ENCODE data around the gene DPYSL3. TPM values are rescaled to one million over a fixed set of nuclear protein-coding genes. Genes with fewer than 3 reads are reported as not detected.

The DPYSL3 gene
- polyA plus RNA-seq, 1 donor from 2014 or later = 689 TPM

DNA sequence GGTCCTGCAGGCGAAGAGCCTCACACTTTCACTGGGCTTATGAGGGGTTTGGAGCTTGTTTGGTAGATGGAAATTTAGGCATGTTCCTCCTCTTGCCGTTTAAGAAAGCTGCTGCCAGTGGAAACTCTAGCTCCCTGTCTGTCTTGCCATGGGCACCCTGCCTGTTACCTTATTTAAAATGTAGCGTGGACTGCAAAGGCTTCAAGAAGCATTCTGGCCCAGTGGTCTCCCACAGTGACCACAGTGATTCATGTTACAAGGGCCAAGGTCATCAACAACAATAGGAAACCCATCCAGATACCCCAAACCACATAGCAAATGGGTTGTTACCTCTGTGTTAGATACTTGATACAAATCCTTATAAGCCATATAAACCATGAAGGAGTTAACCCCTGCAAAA is 96.6 kb downstream of the DPYSL3 start:
- Histone ChIP-seq H3F3A (ENCODE audit: insufficient read depth, low read length, poor library complexity, severe bottlenecking) (no peaks in the 10 kb centered on the region), H3K9ac (ENCODE audit: low read length) (no peak overlapping the region), H3K9me3 (ENCODE audit: low read length) (no peaks in the 10 kb centered on the region), H3K36me3 (ENCODE audit: insufficient read depth, low read length) (peaks cover 46% of the 10 kb centered on the region), H3K4me2 (ENCODE audit: low read length) (no peak overlapping the region), H3K4me3 (ENCODE audit: low read length) (no peak overlapping the region), H4K20me1 (ENCODE audit: insufficient read depth) (peaks cover 49% of the 10 kb centered on the region), H2AFZ (ENCODE audit: low read depth, low read length) (no peak overlapping the region), H3K27ac (ENCODE audit: low read length) (no peak overlapping the region), H3K27me3 (ENCODE audit: insufficient read depth, low read depth, low read length) (no peaks in the 10 kb centered on the region), H3K9me2 (ENCODE audit: insufficient read depth, low read length) (no peaks in the 10 kb centered on the region), H3K79me2 (replicated peaks; ENCODE audit: insufficient read depth, low read length) (peaks cover 31% of the 10 kb centered on the region)
- TF ChIP-seq SMC3 (conservative IDR thresholded peaks at IDR 0.05; ENCODE audit: poor library complexity) (no peak), RAD21 (conservative IDR thresholded peaks at IDR 0.05) (no peak), TAF1 (IDR thresholded peaks at IDR 0.05; ENCODE audit: low read depth) (no peak), EZH2 (IDR thresholded peaks at IDR 0.05; ENCODE audit: borderline replicate concordance, insufficient read depth, low read length, poor library complexity, severe bottlenecking) (no peak), MXI1 (conservative IDR thresholded peaks at IDR 0.05; ENCODE audit: poor library complexity, severe bottlenecking) (no peak), EP300 (conservative IDR thresholded peaks at IDR 0.05; ENCODE audit: poor library complexity, severe bottlenecking) (no peak), POLR2AphosphoS5 (IDR thresholded peaks at IDR 0.05) (no peak)
- TF ChIP-seq, protein P1, sequence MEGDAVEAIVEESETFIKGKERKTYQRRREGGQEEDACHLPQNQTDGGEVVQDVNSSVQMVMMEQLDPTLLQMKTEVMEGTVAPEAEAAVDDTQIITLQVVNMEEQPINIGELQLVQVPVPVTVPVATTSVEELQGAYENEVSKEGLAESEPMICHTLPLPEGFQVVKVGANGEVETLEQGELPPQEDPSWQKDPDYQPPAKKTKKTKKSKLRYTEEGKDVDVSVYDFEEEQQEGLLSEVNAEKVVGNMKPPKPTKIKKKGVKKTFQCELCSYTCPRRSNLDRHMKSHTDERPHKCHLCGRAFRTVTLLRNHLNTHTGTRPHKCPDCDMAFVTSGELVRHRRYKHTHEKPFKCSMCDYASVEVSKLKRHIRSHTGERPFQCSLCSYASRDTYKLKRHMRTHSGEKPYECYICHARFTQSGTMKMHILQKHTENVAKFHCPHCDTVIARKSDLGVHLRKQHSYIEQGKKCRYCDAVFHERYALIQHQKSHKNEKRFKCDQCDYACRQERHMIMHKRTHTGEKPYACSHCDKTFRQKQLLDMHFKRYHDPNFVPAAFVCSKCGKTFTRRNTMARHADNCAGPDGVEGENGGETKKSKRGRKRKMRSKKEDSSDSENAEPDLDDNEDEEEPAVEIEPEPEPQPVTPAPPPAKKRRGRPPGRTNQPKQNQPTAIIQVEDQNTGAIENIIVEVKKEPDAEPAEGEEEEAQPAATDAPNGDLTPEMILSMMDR (IDR thresholded peaks at IDR 0.05; ENCODE audit: poor library complexity, severe bottlenecking) = no peak
- TF ChIP-seq, protein P2, sequence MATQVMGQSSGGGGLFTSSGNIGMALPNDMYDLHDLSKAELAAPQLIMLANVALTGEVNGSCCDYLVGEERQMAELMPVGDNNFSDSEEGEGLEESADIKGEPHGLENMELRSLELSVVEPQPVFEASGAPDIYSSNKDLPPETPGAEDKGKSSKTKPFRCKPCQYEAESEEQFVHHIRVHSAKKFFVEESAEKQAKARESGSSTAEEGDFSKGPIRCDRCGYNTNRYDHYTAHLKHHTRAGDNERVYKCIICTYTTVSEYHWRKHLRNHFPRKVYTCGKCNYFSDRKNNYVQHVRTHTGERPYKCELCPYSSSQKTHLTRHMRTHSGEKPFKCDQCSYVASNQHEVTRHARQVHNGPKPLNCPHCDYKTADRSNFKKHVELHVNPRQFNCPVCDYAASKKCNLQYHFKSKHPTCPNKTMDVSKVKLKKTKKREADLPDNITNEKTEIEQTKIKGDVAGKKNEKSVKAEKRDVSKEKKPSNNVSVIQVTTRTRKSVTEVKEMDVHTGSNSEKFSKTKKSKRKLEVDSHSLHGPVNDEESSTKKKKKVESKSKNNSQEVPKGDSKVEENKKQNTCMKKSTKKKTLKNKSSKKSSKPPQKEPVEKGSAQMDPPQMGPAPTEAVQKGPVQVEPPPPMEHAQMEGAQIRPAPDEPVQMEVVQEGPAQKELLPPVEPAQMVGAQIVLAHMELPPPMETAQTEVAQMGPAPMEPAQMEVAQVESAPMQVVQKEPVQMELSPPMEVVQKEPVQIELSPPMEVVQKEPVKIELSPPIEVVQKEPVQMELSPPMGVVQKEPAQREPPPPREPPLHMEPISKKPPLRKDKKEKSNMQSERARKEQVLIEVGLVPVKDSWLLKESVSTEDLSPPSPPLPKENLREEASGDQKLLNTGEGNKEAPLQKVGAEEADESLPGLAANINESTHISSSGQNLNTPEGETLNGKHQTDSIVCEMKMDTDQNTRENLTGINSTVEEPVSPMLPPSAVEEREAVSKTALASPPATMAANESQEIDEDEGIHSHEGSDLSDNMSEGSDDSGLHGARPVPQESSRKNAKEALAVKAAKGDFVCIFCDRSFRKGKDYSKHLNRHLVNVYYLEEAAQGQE (IDR thresholded peaks at IDR 0.05; ENCODE audit: borderline replicate concordance) = no peak

DNA sequence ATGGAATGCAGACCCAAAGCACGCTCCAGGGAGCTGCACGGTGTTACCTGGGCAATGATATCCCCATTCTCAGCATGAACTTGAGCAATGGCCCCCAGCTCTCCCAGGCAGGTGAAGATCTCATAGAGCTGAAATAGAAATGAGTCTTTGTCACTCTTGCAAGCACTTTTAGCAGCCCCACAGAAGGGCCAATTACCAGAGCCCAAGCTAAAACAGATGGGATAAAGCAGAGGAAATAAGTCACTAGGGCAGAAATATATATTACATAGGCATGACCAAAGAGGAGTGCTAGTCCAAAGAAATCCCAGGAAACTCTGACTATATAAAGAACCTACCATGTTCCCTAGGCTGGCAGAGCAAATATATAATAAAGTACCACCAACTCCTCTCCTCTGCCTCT is 97.3 kb downstream of the DPYSL3 start:
- H3K4me3 ChIP-seq (ENCODE audit: low read length) = no peak overlapping the region
- H4K20me1 ChIP-seq (ENCODE audit: insufficient read depth) = peaks cover 44% of the 10 kb centered on the region
- H3K79me2 ChIP-seq (replicated peaks; ENCODE audit: insufficient read depth, low read length) = peaks cover 26% of the 10 kb centered on the region
- H3K27me3 ChIP-seq (ENCODE audit: insufficient read depth, low read depth, low read length) = no peaks in the 10 kb centered on the region
- H3K9me3 ChIP-seq (ENCODE audit: low read length) = no peaks in the 10 kb centered on the region
- H3K9ac ChIP-seq (ENCODE audit: low read length) = no peak overlapping the region
- H3K27ac ChIP-seq (ENCODE audit: low read length) = no peak overlapping the region
- H3F3A ChIP-seq (ENCODE audit: insufficient read depth, low read length, poor library complexity, severe bottlenecking) = no peaks in the 10 kb centered on the region
- no peaks in the 10 kb centered on the region for H3K9me2 ChIP-seq (ENCODE audit: insufficient read depth, low read length)
- no peak overlapping the region for H3K4me2 ChIP-seq (ENCODE audit: low read length)
- H3K36me3 ChIP-seq (ENCODE audit: insufficient read depth, low read length) = peaks cover 47% of the 10 kb centered on the region
- TF ChIP-seq, protein P2 (IDR thresholded peaks at IDR 0.05; ENCODE audit: borderline replicate concordance) = no peak
- TF ChIP-seq RAD21 (conservative IDR thresholded peaks at IDR 0.05) (no peak), MXI1 (conservative IDR thresholded peaks at IDR 0.05; ENCODE audit: poor library complexity, severe bottlenecking) (no peak), SMC3 (conservative IDR thresholded peaks at IDR 0.05; ENCODE audit: poor library complexity) (no peak), EP300 (conservative IDR thresholded peaks at IDR 0.05; ENCODE audit: poor library complexity, severe bottlenecking) (no peak), TAF1 (IDR thresholded peaks at IDR 0.05; ENCODE audit: low read depth) (no peak), EZH2 (IDR thresholded peaks at IDR 0.05; ENCODE audit: borderline replicate concordance, insufficient read depth, low read length, poor library complexity, severe bottlenecking) (no peak), POLR2AphosphoS5 (IDR thresholded peaks at IDR 0.05) (no peak)
- TF ChIP-seq, protein P1 (IDR thresholded peaks at IDR 0.05; ENCODE audit: poor library complexity, severe bottlenecking) = no peak
- H2AFZ ChIP-seq (ENCODE audit: low read depth, low read length) = no peak overlapping the region
